Peyer's patch (tissue), 4 donors: ENCODE measurements around the gene WWOX. TPM values are rescaled to one million over a fixed set of nuclear protein-coding genes. Genes with fewer than 3 reads are reported as not detected.
A peak's percentile ranks its signal among the peaks of the same experiment; 100 is the strongest.

Source experiments
- DNase-seq, 3 donors: peaks; one replicate each; pipeline ENCODE4 v3.0.0-alpha.2; 2017 to 2019
- H3K27ac ChIP-seq, 4 donors: fragments of 200-600 bp; sonication (generic); one replicate each; pipeline ENCODE4 v1.5.1; 2016 to 2019
- H3K27me3 ChIP-seq, 2 donors: fragments of 200-600 bp; sonication (generic); one replicate each; pipeline ENCODE4 v1.5.1; 2019
- H3K36me3 ChIP-seq, 3 donors: fragments of 200-600 bp; sonication (generic); one replicate each; pipeline ENCODE4 v1.5.1; 2016 to 2019
- H3K4me1 ChIP-seq, 4 donors: fragments of 200-600 bp; sonication (generic); one replicate each; pipeline ENCODE4 v1.5.1; 2016 to 2019
- H3K4me3 ChIP-seq, 4 donors: fragments of 200-600 bp; sonication (generic); 1 replicate in 3 of 4; 2 replicates in 1 of 4; pipeline ENCODE4 v1.5.1; 2016 to 2019; ENCODE audit warnings: mild to moderate bottlenecking in 1 of 4
- H3K9me3 ChIP-seq, 4 donors: fragments of 200-600 bp; sonication (generic); one replicate each; pipeline ENCODE4 v1.5.1; 2016 to 2019; ENCODE audit warnings: mild to moderate bottlenecking in 1 of 4
- CTCF ChIP-seq, 6 experiments: fragments of 450-650 bp in 4 of 6; fragments of 200-600 bp in 2 of 6; sonication (generic) in 1 of 6; IDR thresholded peaks; one replicate each; pipeline ENCODE4 v1.5.1; 2017 to 2019; ENCODE audit warnings: antibody characterized with exemption in 6 of 6, mild to moderate bottlenecking in 3 of 6, moderate library complexity in 1 of 6
- POLR2A ChIP-seq, 2 donors: fragments of 450-650 bp; IDR thresholded peaks; one replicate each; pipeline ENCODE4 v1.5.1; 2017; ENCODE audit warnings: antibody characterized with exemption in 2 of 2, mild to moderate bottlenecking in 2 of 2, moderate library complexity in 2 of 2
- total RNA-seq, 4 donors: library from RNA; depleted of rRNA; stranded (reverse); fragments of >200 nt; gene quantifications; one replicate each; pipeline ENCODE4 v1.1.0, GENCODE V29; 2016

WWOX gene
- total RNA-seq, 4 donors from 2014 or later = 17.3 to 197 (median 57.5) TPM

- Histone ChIP-seq H3K27me3 (no peaks in the 10 kb centered on the region), H3K9me3 (no peaks in the 10 kb centered on the region), H3K27ac (no peak overlapping the region), H3K4me1 (no peaks in the 10 kb centered on the region), H3K36me3 (no peaks in the 10 kb centered on the region), H3K4me3 (no peak overlapping the region)
- no peak for DNase-seq
- TF ChIP-seq POLR2A (IDR thresholded peaks at IDR 0.05) = no peak
- no peak for TF ChIP-seq CTCF (IDR thresholded peaks at IDR 0.05)
Observed at GRCh38 chr16:78647491-78647890, 548.0 kb downstream of the WWOX start.

- Histone ChIP-seq H3K9me3 (no peaks in the 10 kb centered on the region), H3K27ac (peak overlapping the region in 1 of 4 donors; percentile 21), H3K4me1 (no peaks in the 10 kb centered on the region), H3K27me3 (no peaks in the 10 kb centered on the region), H3K4me3 (no peak overlapping the region), H3K36me3 (no peaks in the 10 kb centered on the region)
- TF ChIP-seq POLR2A (IDR thresholded peaks at IDR 0.05) (no peak), CTCF (IDR thresholded peaks at IDR 0.05) (no peak)
- no peak for DNase-seq
Observed at GRCh38 chr16:78648517-78648916, 549.1 kb downstream of the WWOX start.

GRCh38 chr16:78650339-78651074, 551.1 kb downstream of the WWOX start:
- Histone ChIP-seq H3K4me3 (no peak overlapping the region), H3K27ac (no peak overlapping the region), H3K36me3 (no peaks in the 10 kb centered on the region), H3K4me1 (no peaks in the 10 kb centered on the region), H3K27me3 (no peaks in the 10 kb centered on the region), H3K9me3 (no peaks in the 10 kb centered on the region)
- DNase-seq = no peak
- TF ChIP-seq POLR2A (IDR thresholded peaks at IDR 0.05) (no peak), CTCF (IDR thresholded peaks at IDR 0.05) (no peak)

GRCh38 chr16:78654929-78655328, 555.5 kb downstream of the WWOX start:
- no peak for TF ChIP-seq CTCF (IDR thresholded peaks at IDR 0.05)
- TF ChIP-seq POLR2A (IDR thresholded peaks at IDR 0.05) = no peak
- no peaks in the 10 kb centered on the region for H3K4me1 ChIP-seq
- no peak overlapping the region for H3K27ac ChIP-seq
- no peak for DNase-seq
- no peaks in the 10 kb centered on the region for H3K9me3 ChIP-seq
- no peak overlapping the region for H3K4me3 ChIP-seq
- H3K27me3 ChIP-seq = no peaks in the 10 kb centered on the region
- no peaks in the 10 kb centered on the region for H3K36me3 ChIP-seq

- no peak overlapping the region for H3K27ac ChIP-seq
- H3K9me3 ChIP-seq = no peaks in the 10 kb centered on the region
- no peak overlapping the region for H3K4me3 ChIP-seq
- no peaks in the 10 kb centered on the region for H3K27me3 ChIP-seq
- H3K4me1 ChIP-seq = no peaks in the 10 kb centered on the region
- DNase-seq = no peak
- TF ChIP-seq CTCF (IDR thresholded peaks at IDR 0.05) (no peak), POLR2A (IDR thresholded peaks at IDR 0.05) (no peak)
- no peaks in the 10 kb centered on the region for H3K36me3 ChIP-seq
Observed at GRCh38 chr16:78655331-78656113, 556.1 kb downstream of the WWOX start.
